ENCODE measurements around the gene CENPU.

Gene CENPU

GRCh38 chr4:184705692-184706091 lies 28.2 kb downstream of the CENPU start:
- DNase-seq (ENCODE audit: low read depth in 2 of 2) = no peak

- no peak for DNase-seq (ENCODE audit: low read depth in 2 of 2)
Observed at GRCh38 chr4:184702114-184702513, 31.8 kb downstream of the CENPU start.

DNA sequence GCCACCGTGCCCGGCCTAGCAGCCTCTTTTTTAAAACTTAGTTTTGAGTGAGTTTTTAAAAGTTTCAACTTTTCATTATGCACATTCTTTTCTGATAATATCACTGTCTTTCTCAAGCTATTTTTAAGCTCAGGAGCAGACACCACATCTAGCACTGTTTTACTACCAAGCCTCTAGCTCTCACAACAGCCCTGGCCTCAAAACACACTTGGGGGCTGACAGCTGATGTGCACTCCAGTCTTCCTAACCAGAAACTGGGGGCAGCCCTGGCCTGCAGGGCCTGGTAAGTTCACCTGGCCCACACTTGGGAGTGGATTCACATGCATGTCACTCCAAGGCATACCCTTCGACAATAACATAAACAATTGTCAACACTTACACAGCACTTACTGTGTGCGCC lies 34.0 kb downstream of the CENPU start:
- no peak for DNase-seq (ENCODE audit: low read depth in 2 of 2)

DNA sequence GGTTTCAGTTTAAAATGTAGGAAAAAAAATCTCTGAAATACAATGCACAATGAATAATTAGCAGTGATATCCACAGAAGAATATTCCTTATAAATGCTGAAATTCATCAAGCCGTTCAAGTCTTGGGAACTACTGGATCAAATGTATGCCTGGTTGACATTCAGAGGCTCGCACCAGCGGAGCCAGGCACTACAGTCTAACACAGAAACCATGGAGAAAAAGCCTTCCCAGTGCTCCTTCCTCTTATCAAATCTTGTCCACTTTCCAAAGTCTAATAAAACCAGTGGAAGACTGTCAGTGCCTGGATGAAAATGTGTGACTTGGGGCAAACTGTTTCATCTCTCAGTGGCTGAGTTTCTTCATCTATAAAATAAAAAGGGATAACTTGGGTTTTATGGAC lies 35.9 kb downstream of the CENPU start:
- no peak for DNase-seq (ENCODE audit: low read depth in 2 of 2)

DNA sequence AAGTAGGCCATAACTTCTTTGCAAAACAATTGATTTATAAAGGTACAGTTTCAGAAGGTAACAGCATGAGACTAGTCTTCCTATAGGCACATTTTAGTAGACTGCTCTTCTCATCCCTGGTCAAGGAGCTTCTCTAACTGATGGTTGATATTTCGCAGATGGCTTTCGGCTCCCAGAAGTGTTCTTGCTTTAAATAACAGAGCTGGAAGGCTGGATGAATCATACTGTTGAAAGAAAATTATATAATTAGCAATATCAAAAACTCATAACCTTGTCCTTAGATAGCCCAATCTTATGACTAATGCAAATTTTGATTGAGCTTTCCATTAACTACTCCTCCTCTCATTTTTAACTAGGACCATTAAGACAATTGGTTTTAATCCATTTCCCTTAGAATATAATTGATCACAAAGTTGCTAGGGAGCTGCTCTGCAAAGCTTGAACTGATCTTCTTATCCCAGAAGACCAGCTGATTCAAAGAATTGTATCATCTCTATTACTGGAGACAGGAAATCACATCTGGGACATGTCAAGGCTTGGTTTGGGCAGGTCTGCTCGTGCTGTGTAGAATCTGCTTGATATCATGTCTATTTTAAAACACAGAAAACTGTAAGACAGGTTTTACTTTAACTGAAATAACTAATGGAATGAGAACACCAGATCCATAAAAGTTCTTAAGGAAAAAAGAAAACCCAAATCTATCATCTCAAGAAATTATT lies 38.6 kb downstream of the CENPU start:
- DNase-seq (ENCODE audit: low read depth in 2 of 2) = no peak

DNA sequence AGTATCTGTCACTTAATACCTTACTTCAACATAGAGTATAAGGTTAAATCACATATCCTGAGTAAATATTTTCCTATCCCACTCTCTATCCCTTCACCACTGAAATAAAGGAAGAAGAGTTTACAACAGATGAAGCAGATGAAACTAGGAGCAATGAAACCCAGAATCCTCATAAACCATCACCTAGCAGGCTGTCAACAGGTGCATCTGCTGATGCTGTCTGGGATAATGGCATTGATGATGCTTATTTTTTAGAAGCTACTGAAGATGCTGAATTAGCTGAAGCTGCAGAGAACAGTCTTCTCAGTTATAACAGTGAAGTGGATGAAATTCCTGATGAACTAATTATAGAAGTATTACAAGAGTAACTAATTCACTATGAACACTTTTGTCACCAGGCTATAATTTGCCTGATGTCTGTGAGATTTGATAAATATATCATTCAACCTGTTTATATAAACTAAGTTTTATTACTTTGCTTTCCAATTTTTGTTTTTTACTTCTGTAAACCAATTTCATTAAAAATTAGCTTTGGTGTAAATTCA lies 39.4 kb downstream of the CENPU start:
- DNase-seq (ENCODE audit: low read depth in 2 of 2) = no peak

DNA sequence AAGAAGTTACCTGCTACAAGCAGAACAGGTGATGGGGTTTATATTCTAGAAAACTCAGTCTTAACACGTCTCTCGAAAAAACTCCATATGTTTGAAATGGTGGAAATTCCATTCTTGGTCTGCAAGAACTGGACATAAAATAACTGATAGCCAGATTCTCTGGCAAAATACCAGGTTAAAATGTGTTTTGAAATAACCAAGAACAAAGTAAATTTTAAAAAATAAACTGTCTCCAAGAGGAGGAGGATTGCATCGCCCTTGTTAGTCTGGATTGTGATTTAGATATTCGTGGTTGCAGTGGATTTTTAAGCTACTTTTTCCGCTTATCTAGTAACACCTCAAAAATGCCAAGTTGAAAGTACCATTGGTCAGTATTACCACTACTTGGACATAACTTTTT lies 40.8 kb downstream of the CENPU start:
- no peak for DNase-seq (ENCODE audit: low read depth in 2 of 2)

- DNase-seq (ENCODE audit: low read depth in 2 of 2) = no peak
Observed at GRCh38 chr4:184689681-184690080, 44.2 kb downstream of the CENPU start.

DNA sequence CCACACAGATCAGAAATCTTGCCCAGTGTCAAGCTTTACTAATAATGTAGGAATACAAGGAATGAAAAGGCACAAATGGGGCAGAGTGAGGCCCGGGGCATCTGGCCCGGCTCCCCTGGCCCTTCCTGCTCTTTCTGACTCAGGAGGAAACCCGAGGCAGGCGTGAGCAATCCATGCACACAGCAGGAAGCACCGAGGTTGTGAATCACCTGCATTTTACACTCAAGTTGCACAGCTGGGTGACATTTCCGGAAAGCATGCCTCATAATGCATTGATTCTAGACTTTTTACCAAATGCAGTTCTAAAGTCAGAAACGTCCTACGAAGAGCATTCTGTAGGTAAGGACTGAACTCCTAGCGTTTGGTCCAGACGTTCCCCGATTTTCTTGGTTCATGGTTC lies 45.4 kb downstream of the CENPU start:
- DNase-seq (ENCODE audit: low read depth in 2 of 2) = no peak

GRCh38 chr4:184688005-184688404 lies 45.9 kb downstream of the CENPU start:
- DNase-seq (ENCODE audit: low read depth in 2 of 2) = no peak

DNA sequence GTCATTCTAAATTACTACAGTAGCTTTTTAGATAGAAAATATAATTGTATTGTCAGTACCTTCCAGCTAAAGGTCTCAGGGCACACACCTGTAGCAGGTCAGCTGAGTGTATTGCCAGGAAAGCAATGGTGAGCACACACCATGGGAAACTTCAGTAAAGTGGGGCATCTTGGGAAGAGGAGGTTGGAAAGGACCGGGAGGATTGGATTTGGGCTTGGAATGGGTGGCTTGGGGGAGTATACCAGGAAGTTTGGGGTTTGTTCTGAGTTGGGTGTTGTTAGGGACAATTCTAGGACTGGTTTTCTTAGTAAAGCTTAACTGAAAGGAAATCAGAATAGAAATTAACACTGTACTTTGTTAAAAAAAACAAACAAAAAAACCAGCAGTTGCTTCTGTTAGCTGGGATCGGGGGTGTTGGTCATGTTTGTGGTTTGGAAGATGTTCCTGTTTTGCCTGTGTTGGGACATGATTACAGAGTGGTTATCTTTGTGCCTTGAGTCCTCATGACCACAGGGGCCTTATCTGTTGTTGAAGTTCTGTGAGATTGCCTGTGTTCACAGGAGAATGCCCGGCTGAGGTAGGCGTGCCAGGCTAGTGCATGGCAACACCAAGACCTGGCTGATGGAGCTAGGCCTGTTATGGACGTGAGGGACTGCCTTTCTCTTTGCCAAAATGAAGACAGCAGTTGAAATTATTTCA lies 49.3 kb downstream of the CENPU start:
- DNase-seq (ENCODE audit: low read depth in 2 of 2) = no peak

- no peak for DNase-seq (ENCODE audit: low read depth in 2 of 2)
Observed at GRCh38 chr4:184681916-184682315, 52.0 kb downstream of the CENPU start.

DNA sequence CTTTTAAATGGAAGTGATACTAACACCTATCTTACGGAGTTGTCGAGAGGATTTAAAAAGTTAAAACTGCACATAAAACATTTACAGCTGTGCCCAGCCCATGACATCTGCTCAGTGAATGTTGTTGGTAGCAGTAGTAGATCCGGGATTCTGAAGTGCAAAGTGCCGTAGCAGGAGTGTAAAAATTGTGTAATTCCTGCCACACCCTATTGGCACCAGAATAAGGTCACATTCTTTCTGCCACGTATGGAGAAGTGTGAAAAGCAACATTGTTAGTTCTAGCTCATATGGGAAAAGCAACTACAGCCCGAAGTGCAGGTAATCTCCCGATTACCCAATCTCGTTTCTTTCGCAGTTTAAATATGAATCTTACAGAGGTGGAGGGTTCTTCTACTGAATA lies 53.2 kb downstream of the CENPU start:
- no peak for DNase-seq (ENCODE audit: low read depth in 2 of 2)

DNA sequence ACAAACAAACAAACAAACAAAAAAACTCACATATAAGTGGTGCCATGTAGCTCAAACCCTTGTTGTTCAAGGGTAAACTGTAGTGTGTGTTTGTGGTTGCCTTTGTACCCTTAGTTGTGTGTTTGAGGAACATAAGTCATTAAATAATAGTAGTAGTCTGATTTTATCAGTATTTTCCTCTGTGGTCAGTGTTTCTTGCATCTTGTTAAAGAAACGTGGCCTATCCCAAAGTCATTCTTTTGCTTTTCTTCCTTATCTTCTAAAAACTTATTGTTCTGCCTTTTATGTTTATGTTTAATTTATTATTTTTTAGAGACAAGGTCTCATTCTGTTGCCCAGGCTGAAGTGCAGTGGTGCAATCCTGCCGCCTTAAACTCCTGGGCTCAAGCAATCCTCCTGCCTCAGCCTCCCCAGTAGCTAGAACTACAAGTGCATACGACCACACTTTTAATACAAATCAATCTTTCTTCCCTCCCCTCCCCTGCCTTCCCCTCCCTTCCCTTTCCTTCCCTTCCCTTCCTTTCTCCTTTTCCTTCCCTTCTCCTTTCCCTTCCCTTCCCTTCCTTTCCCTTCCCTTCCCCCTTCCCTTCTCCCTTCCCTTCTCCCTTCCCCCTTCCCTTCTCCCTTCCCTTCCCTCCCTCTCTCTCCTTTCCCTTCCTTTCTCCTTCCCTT lies 57.9 kb downstream of the CENPU start:
- no peak for DNase-seq (ENCODE audit: low read depth in 2 of 2)

GRCh38 chr4:184675018-184675417 lies 58.9 kb downstream of the CENPU start:
- no peak for DNase-seq (ENCODE audit: low read depth in 2 of 2)

DNA sequence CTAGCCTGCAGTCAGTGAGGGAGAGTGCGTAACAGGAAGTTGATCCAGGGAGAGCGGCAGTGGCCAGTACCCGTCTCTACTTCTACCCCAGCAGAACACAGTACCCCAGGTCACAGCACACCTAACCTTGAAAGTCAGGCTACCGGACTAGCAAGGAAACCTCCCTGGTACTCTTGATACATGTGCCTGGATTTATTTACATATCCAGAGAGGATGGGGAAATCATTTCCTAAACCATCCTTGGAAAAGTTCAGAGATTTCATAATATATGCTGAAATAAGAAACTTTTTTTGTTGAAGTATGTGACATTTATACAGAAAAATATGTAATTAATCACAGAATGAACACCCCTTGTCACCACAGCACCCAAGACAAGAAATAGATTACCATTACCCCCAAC lies 59.9 kb downstream of the CENPU start:
- no peak for DNase-seq (ENCODE audit: low read depth in 2 of 2)

GRCh38 chr4:184672741-184673140 lies 61.2 kb downstream of the CENPU start:
- no peak for DNase-seq (ENCODE audit: low read depth in 2 of 2)

DNA sequence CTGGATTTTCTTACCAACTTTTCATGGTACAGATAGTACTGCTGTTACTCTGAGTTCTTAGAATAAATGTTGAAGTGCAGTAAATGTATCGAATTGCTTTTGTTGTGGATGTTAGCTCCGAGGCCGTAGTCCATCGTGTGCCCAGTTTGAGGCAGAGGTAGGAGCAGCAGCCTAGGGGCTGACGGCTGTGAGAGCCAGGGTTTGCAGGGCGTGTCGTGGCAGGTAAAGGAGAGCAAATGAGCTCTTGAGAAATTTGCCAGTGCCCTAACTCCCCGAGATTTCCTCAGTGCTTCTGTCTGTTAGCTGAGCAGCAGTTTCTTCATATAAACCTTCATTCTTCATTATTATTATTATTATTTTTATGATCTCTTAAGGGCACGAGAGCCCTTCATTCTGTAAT lies 62.8 kb downstream of the CENPU start:
- no peak for DNase-seq (ENCODE audit: low read depth in 2 of 2)

DNA sequence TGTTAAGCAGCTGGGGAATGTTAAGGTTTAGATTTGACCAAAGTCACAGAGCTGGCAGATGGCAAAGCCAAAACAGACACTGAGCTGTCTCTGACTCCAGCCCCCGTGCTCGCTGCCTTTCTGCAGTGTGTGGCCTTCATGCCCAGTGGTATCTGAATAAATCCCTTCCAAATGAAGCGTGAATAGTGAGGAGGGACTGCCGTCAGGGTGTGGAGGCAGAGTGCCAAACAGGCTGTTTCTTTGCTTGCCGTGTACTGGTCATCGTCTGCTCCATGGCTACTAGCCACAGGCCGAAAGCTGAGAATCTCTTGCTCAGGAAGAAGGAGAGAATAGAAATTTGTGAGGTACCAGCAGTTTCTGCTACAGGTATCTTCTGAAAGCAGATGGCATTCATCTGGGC lies 64.6 kb downstream of the CENPU start:
- no peak for DNase-seq (ENCODE audit: low read depth in 2 of 2)

- DNase-seq (ENCODE audit: low read depth in 2 of 2) = no peak
Observed at GRCh38 chr4:184668511-184669114, 65.3 kb downstream of the CENPU start.

- DNase-seq (ENCODE audit: low read depth in 2 of 2) = no peak
Observed at GRCh38 chr4:184668096-184668495, 65.8 kb downstream of the CENPU start.

DNA sequence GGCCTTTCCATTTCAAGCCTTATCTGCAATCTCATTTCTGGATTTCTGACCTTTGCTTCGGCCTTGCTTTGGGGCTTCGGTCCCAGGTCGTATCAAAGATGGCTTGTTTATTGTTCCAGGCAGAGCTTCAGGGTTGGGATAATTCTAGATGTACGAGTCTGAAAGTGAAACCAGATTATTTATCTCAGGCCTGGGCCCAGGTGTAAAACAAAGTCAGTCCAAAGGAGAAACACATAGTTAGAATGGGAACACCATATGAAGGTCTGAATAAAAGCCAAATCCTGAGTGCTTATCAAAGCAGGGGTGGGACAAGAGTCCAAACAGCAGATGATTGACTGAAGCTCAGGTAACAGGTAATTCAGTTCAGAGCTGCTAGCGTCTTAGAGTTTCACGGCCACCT lies 67.2 kb downstream of the CENPU start:
- DNase-seq (ENCODE audit: low read depth in 2 of 2) = no peak

All from stimulated activated CD4-positive, alpha-beta T cell treated with anti-CD3 and anti-CD28 coated beads, Interleukin-12 subunit alpha, Interleukin-12 subunit beta, amount 100 ng/mL, for 24 hours (primary cell).